ENCODE results near the gene INPP5J.
A peak's percentile ranks its signal among the peaks of the same experiment; 100 is the strongest.

Gene INPP5J

DNA sequence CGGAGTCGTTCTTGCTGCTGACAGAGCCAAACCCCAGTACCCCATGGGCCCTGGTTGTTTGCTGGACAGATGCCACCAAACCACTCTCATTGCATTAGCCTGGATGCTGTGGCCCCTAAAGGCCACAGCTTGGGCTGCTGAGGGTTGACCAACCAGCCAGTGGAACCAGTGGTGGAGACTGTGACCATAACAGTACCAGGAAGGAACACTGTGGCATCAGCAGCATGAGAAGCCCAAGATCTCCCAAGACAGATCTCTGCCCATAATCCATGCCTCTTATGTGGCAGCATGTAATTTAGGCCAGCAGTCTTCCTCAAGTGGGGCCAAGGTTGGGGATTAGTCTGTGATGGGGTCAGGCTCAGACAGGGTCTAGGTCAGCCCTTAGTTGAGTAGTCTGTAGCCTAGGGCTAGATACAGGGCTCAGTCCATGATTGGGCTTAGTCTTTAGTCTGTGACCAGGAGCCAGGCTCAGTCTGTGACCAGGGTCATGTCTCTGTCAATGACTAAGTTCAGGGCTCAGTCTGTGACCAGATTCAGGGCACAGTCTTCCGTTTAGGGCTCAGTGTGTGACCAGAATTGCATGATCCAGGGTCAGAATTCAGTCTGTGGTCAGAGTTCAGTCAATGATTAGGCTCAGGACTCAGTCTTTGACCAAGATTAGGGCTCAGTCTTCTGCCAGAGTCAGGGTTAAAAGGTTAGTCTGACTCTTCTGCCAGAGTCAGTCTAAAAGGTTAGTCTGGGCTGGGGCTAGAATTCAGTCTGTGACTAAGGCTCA, 4.5 kb upstream of the INPP5J start:
- TF ChIP-seq, protein P1, sequence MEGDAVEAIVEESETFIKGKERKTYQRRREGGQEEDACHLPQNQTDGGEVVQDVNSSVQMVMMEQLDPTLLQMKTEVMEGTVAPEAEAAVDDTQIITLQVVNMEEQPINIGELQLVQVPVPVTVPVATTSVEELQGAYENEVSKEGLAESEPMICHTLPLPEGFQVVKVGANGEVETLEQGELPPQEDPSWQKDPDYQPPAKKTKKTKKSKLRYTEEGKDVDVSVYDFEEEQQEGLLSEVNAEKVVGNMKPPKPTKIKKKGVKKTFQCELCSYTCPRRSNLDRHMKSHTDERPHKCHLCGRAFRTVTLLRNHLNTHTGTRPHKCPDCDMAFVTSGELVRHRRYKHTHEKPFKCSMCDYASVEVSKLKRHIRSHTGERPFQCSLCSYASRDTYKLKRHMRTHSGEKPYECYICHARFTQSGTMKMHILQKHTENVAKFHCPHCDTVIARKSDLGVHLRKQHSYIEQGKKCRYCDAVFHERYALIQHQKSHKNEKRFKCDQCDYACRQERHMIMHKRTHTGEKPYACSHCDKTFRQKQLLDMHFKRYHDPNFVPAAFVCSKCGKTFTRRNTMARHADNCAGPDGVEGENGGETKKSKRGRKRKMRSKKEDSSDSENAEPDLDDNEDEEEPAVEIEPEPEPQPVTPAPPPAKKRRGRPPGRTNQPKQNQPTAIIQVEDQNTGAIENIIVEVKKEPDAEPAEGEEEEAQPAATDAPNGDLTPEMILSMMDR (IDR thresholded peaks at IDR 0.05; ENCODE audit: insufficient read depth, low read depth, low read length, missing control alignments): no peak
- H3K4me3 ChIP-seq (ENCODE audit: low read length): no peak overlapping the region
- no peak for DNase-seq (ENCODE audit: low read depth)

DNA sequence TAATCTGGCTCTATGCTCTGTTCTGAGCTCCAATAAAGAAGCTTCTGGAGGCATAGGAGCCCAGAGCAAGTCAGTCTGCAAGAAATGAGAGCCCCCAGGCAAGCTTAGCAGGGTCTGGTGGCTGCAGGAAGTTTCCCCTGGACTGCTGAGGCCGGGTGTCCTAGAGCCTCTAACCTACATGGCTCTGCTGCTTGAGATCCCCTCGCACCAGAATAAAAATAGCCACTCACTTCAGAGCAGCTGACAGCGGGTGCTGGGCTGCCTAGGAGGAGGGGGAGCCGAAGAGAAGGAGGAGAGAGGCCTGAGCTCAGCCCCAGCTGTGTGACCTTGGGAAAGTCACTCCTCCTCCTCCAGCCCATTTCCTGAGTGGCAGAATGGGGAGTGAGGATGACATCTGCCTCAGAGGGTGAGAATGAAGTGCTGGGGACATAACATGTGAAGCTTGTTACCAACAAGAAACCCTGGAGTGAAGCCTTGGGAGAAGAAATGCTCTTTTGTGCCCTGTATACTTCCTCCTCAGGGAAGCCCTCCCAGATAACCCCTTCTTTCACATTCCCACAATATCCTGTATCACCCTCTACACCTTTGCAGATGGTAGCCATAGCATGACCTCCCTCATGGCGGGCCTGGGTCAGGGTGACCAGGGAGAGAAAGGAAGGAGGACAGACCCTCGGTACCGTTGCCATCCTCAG, 3.6 kb upstream of the INPP5J start:
- DNase-seq (ENCODE audit: low read depth): no peak
- H3K4me3 ChIP-seq (ENCODE audit: low read length): no peak overlapping the region
- TF ChIP-seq, protein P1 (IDR thresholded peaks at IDR 0.05; ENCODE audit: insufficient read depth, low read depth, low read length, missing control alignments): no peak

DNA sequence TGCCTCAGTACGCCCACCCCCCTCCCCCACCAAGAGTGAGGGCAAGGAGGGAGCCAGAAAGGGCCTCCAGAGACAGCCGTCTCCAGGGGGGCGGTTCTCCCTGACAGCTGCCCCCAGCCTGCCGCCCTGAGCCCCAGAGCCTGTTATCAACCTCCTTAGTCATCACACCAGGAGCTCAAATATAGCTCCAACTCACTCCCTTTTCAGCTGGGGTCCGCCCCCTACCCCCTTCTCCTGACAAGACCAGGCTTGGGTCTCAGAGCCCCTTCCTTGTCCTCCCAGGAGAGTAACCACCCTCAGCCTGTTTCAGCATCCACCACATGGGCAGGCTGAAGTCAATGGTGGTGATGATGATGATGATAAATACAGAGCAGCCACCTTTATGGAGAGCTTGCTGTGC, 2.5 kb upstream of the INPP5J start:
- no peak for DNase-seq (ENCODE audit: low read depth)
- TF ChIP-seq, protein P1 (IDR thresholded peaks at IDR 0.05; ENCODE audit: insufficient read depth, low read depth, low read length, missing control alignments): no peak
- H3K4me3 ChIP-seq (ENCODE audit: low read length): no peak overlapping the region

DNA sequence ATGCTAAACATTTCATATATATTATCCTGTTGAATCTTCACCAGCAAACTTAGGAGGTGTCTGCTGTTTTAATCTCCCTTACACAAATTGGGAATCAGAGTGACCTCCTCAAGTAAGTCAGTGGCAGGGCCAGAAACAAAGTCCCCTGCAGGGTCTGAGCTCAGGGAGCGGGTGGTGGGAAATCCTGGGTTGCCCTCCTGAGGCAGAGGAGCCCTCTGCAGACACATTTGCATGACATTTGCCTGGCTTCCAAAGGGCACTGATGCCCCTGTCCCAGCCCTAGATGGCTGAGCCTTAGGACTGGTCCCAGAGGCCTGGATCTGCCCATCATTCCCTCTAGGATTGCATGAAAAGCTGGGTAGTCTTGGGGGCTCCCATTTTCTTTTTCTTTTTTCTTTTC, 2.1 kb upstream of the INPP5J start:
- TF ChIP-seq, protein P1 (IDR thresholded peaks at IDR 0.05; ENCODE audit: insufficient read depth, low read depth, low read length, missing control alignments): no peak
- no peak for DNase-seq (ENCODE audit: low read depth)
- H3K4me3 ChIP-seq (ENCODE audit: low read length): no peak overlapping the region

DNA sequence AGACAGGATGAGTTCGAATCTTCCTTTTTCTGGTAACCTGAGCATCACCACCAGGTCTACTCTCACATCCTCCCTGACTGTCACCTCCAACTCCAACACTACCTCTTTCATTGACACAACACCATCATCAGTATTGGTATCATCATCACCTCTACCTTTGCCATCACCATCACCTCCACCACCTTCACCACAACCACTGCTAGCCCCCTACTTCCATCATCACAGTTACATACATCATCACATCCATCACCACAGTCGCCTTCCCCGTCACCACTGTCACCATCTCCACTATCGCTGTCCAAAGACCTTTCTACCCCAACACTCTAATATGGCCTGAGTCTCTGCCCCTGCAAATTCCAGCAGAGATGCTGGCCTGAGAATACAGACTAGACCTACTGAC, 1.4 kb upstream of the INPP5J start:
- H3K4me3 ChIP-seq (ENCODE audit: low read length): no peak overlapping the region
- no peak for DNase-seq (ENCODE audit: low read depth)
- TF ChIP-seq, protein P1 (IDR thresholded peaks at IDR 0.05; ENCODE audit: insufficient read depth, low read depth, low read length, missing control alignments): no peak

DNA sequence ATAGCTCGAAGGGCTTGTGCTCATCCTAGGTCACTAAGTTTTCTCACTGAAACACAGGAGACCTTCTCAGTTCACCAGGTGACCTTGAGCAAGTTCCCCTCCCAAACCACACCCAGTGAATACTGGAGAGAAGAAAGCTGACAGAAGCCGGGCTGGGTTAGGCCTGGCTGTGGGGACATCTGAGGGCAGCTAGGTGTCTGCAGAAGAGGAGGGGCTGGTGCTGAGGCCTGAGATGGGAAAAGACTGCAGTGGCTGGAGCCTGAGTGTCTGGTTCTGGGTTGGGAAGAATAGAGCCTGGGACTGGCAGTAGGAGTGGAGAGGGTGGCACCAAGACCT, 602 bp upstream of the INPP5J start:
- no peak overlapping the region for H3K4me3 ChIP-seq (ENCODE audit: low read length)
- TF ChIP-seq, protein P1 (IDR thresholded peaks at IDR 0.05; ENCODE audit: insufficient read depth, low read depth, low read length, missing control alignments): no peak
- no peak for DNase-seq (ENCODE audit: low read depth)

DNA sequence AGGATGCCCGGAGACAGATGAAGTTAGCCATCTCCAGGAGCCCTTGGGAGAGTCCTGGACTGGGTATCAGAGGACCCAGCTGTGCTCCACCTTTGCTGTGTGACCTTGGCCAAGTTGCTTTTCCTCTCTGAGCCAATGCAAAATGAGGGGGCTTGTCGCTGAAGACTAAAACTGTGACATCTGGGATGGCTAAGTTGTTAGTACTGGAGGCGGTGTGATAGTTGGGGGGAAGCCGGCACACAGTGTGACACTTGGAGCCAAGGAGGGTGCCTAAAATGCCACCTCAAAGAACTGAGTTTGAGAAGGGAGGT, 481 bp downstream of the INPP5J start:
- no peak for DNase-seq (ENCODE audit: low read depth)
- TF ChIP-seq, protein P1 (IDR thresholded peaks at IDR 0.05; ENCODE audit: insufficient read depth, low read depth, low read length, missing control alignments): no peak
- H3K4me3 ChIP-seq (ENCODE audit: low read length): peak overlapping the region; percentile 54

Data from epithelial cell of esophagus (primary cell).